Vagina (tissue), 2 donors: ENCODE data around the gene APPL2. TPM values are rescaled to one million over a fixed set of nuclear protein-coding genes. Genes with fewer than 3 reads are reported as not detected.

Source experiments
- DNase-seq, 2 donors: peaks; one replicate each; pipeline ENCODE4 v3.0.0-alpha.2; 2017; ENCODE audit errors: extremely low spot score in 2 of 2
- H3K27ac ChIP-seq: fragments of 200-600 bp; sonication (generic); one replicate; pipeline ENCODE4 v1.5.1; 2019
- H3K27me3 ChIP-seq: fragments of 200-600 bp; sonication (generic); one replicate; pipeline ENCODE4 v1.5.1; 2019
- H3K36me3 ChIP-seq, 2 donors: fragments of 200-600 bp; sonication (generic); one replicate each; pipeline ENCODE4 v1.5.1; 2017 to 2019
- H3K4me1 ChIP-seq: fragments of 200-600 bp; sonication (generic); one replicate; pipeline ENCODE4 v1.5.1; 2019
- H3K4me3 ChIP-seq, 2 donors: fragments of 200-600 bp; sonication (generic); 1 replicate in 1 of 2; 2 replicates in 1 of 2; pipeline ENCODE4 v1.5.1; 2016 to 2019
- H3K9me3 ChIP-seq: fragments of 200-600 bp; sonication (generic); one replicate; pipeline ENCODE4 v1.5.1; 2019
- POLR2A ChIP-seq, 2 donors: fragments of 450-650 bp; IDR thresholded peaks; one replicate each; pipeline ENCODE4 v1.6.1; 2017; ENCODE audit warnings: antibody characterized with exemption in 2 of 2, mild to moderate bottlenecking in 2 of 2, moderate library complexity in 2 of 2
- POLR2AphosphoS5 ChIP-seq, 2 donors: sonication (generic); formaldehyde crosslinking; IDR thresholded peaks; one replicate each; pipeline ENCODE4 v1.9.0; 2017; ENCODE audit warnings: antibody characterized with exemption in 2 of 2, mild to moderate bottlenecking in 2 of 2, low read depth in 1 of 2; ENCODE audit not compliant: insufficient read depth in 1 of 2
- intact Hi-C: fragments of 100-400 bp; cut with DNase I; formaldehyde crosslinking; loops from one replicate; pipeline ENCODE4 v1.15.1; 2023
- total RNA-seq: library from RNA; depleted of rRNA; stranded (reverse); fragments of >200 nt; gene quantifications from one replicate; pipeline ENCODE4 v1.2.3, GENCODE V29; 2016
- TF ChIP-seq, protein P1 (sequence below), 3 experiments: fragments of 450-650 bp in 2 of 3; fragments of 200-600 bp in 1 of 3; sonication (generic) in 1 of 3; IDR thresholded peaks; one replicate each; pipeline ENCODE4 v1.5.1; 2017 to 2019; ENCODE audit warnings: antibody characterized with exemption in 3 of 3, mild to moderate bottlenecking in 2 of 3, moderate library complexity in 2 of 3

The APPL2 gene
- total RNA-seq, 1 donor from 2014 or later = 48.1 TPM

DNA sequence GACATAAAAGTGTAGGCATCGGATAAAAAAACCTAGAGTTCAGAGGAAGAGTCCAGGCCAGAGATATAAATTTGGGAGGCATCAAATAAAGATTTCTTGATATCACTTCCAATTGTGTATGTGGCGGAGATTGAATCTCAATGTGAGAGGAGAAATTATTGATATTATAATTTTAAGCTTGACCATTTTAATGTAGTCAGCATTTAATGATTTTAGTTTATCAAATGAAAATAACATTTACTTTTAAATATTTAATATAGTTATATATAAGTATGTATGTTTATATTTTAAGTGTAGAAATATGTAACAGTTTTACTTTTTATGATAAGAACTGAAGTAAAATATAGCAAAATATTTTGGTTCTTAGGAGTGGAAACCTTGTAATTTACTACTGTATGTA is 79.7 kb downstream of the APPL2 start:
- Histone ChIP-seq H3K27me3 (no peaks in the 10 kb centered on the region), H3K4me3 (no peak overlapping the region), H3K36me3 (peaks cover 0 to 57% of the 10 kb centered on the region in 2 donors), H3K9me3 (no peaks in the 10 kb centered on the region), H3K4me1 (no peaks in the 10 kb centered on the region), H3K27ac (no peak overlapping the region)
- TF ChIP-seq POLR2A (IDR thresholded peaks at IDR 0.05) = no peak
- no peak for TF ChIP-seq POLR2AphosphoS5 (IDR thresholded peaks at IDR 0.05; ENCODE audit: insufficient read depth in 1 of 2, low read depth in 1 of 2)
- TF ChIP-seq, protein P1, sequence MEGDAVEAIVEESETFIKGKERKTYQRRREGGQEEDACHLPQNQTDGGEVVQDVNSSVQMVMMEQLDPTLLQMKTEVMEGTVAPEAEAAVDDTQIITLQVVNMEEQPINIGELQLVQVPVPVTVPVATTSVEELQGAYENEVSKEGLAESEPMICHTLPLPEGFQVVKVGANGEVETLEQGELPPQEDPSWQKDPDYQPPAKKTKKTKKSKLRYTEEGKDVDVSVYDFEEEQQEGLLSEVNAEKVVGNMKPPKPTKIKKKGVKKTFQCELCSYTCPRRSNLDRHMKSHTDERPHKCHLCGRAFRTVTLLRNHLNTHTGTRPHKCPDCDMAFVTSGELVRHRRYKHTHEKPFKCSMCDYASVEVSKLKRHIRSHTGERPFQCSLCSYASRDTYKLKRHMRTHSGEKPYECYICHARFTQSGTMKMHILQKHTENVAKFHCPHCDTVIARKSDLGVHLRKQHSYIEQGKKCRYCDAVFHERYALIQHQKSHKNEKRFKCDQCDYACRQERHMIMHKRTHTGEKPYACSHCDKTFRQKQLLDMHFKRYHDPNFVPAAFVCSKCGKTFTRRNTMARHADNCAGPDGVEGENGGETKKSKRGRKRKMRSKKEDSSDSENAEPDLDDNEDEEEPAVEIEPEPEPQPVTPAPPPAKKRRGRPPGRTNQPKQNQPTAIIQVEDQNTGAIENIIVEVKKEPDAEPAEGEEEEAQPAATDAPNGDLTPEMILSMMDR (IDR thresholded peaks at IDR 0.05) = no peak
- no peak for DNase-seq
- intact Hi-C loops = no loop called here

GRCh38 chr12:105142259-105142658 is 93.7 kb downstream of the APPL2 start:
- Histone ChIP-seq H3K27me3 (no peaks in the 10 kb centered on the region), H3K4me1 (no peaks in the 10 kb centered on the region), H3K27ac (no peak overlapping the region), H3K36me3 (peaks cover 0 to 48% of the 10 kb centered on the region in 2 donors), H3K4me3 (no peak overlapping the region), H3K9me3 (no peaks in the 10 kb centered on the region)
- intact Hi-C loops = no loop called here
- DNase-seq = no peak
- TF ChIP-seq POLR2AphosphoS5 (IDR thresholded peaks at IDR 0.05; ENCODE audit: insufficient read depth in 1 of 2, low read depth in 1 of 2) = no peak
- TF ChIP-seq POLR2A (IDR thresholded peaks at IDR 0.05) = no peak
- TF ChIP-seq, protein P1 (IDR thresholded peaks at IDR 0.05) = no peak

DNA sequence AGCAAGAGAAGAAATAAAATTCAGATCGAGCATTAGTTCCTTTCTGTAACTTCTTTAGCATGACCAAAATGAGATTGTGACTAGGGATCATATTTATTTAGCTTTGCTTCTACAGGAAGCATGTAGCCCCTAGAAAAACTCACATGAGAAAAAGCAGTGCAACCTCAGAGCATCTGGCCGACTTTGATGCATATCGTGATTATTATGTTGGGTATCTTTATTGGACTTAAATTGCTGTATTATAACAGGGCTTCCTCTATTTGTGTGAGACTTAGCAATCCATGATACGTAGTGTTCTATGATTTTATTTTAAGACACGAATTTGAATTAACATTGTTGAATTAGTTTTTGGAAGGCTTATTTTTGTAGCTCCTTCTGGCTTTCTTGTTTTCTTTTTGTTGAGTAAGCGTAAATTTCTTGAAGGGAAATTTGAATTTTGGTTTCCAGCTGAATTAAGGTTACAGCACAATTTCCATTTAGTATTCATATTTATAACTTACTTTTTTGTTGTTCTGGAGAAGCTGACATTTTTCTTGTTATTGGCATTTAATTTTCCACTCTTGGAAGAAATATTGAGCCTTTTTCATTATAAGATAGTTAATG is 94.6 kb downstream of the APPL2 start:
- Histone ChIP-seq H3K27ac (no peak overlapping the region), H3K27me3 (no peaks in the 10 kb centered on the region), H3K4me3 (no peak overlapping the region), H3K9me3 (no peaks in the 10 kb centered on the region), H3K4me1 (no peaks in the 10 kb centered on the region), H3K36me3 (peaks cover 0 to 39% of the 10 kb centered on the region in 2 donors)
- no peak for TF ChIP-seq POLR2A (IDR thresholded peaks at IDR 0.05)
- TF ChIP-seq, protein P1 (IDR thresholded peaks at IDR 0.05) = no peak
- no peak for TF ChIP-seq POLR2AphosphoS5 (IDR thresholded peaks at IDR 0.05; ENCODE audit: insufficient read depth in 1 of 2, low read depth in 1 of 2)
- intact Hi-C loops = no loop called here
- DNase-seq = no peak

DNA sequence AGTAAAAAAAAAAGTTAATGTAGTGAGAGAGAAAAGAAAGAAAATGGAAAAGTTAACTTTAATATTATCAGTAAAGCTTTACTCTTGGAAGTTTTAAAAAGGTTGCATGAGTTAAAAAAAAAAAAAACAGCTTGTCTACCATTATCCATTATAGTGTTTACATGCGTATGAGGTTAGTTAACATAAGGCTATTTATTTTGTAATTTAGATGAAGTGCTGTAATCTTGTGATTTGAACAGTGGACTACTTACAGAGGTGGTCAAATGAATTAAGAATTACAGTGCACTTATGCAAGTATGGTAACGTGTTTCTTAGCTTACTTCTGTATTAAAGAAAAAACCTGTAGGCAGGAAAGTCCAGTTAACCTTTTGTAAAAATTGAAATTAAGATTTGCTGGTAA is 97.7 kb downstream of the APPL2 start:
- no peak for DNase-seq
- Histone ChIP-seq H3K27ac (no peak overlapping the region), H3K4me1 (no peaks in the 10 kb centered on the region), H3K9me3 (no peaks in the 10 kb centered on the region), H3K36me3 (peaks cover 0 to 41% of the 10 kb centered on the region in 2 donors), H3K4me3 (no peak overlapping the region), H3K27me3 (no peaks in the 10 kb centered on the region)
- TF ChIP-seq, protein P1 (IDR thresholded peaks at IDR 0.05) = no peak
- no peak for TF ChIP-seq POLR2A (IDR thresholded peaks at IDR 0.05)
- no peak for TF ChIP-seq POLR2AphosphoS5 (IDR thresholded peaks at IDR 0.05; ENCODE audit: insufficient read depth in 1 of 2, low read depth in 1 of 2)
- intact Hi-C loops = no loop called here

Other genes with a start within 250 kb of the APPL2 start
- gene NOPCHAP1, start 249.9 kb downstream of the APPL2 start, total RNA-seq = 13.3 TPM
- 5.4 TPM for gene ALDH1L2, start 151.7 kb downstream of the APPL2 start, total RNA-seq
- gene WASHC4, start 128.4 kb downstream of the APPL2 start, total RNA-seq = 51.1 TPM
- 131 TPM for gene C12orf75, start 94.5 kb upstream of the APPL2 start, total RNA-seq